Stomach smooth muscle (tissue), 2 donors: ENCODE results near the gene PHACTR2.

Experiments used
- H3K27ac ChIP-seq: one replicate; pipeline ENCODE4 v1.7.0; 2013; ENCODE audit warnings: mild to moderate bottlenecking, low read length, inconsistent platforms
- H3K27me3 ChIP-seq, 2 donors: one replicate each; pipeline ENCODE4 v1.7.0; 2013; ENCODE audit warnings: low read length in 2 of 2; ENCODE audit not compliant: insufficient read depth in 2 of 2, control insufficient read depth in 1 of 2
- H3K36me3 ChIP-seq, 2 donors: one replicate each; pipeline ENCODE4 v1.7.0; 2013; ENCODE audit warnings: low read length in 2 of 2; ENCODE audit not compliant: control insufficient read depth in 2 of 2, insufficient read depth in 2 of 2
- H3K4me1 ChIP-seq: one replicate; pipeline ENCODE4 v1.7.0; 2013; ENCODE audit warnings: low read length; ENCODE audit not compliant: control insufficient read depth, insufficient read depth
- H3K4me3 ChIP-seq, 2 donors: one replicate each; pipeline ENCODE4 v1.7.0; 2013; ENCODE audit warnings: low read length in 2 of 2
- H3K9ac ChIP-seq, 2 donors: one replicate each; pipeline ENCODE4 v1.7.0; 2013; ENCODE audit warnings: low read length in 2 of 2, mild to moderate bottlenecking in 1 of 2
- H3K9me3 ChIP-seq, 2 donors: one replicate each; pipeline ENCODE4 v1.7.0; 2013; ENCODE audit warnings: low read length in 2 of 2; ENCODE audit not compliant: control insufficient read depth in 2 of 2
- donor health status: healthy.
- donor health status: Pancreatic carcinoma.

PHACTR2 gene

DNA sequence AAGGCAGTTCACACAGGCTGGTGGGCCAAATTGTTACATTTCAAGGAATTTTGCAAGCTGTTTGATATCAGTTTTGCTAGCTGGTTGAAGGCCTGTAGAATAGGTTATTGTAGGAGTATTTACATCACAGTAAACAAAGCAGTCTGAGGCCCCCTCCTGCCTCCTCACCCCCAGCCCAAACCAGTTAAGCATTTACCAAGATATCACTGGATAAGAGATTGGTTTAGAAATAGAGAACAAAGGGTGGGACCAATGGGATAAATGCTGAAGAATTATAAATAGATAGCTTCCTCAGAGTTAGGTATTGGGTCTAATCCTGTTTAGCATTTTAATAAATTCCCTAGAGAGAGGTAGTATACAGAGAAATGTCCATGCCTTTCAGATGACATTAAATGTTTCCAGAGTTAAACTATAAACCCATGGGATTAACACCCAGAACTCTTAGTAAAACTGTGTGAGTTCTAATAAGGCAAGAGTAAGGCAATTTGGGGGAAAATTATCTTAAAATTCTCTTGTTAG lies 2.3 kb upstream of the PHACTR2 start:
- Histone ChIP-seq H3K4me1 (peaks cover 13% of the 10 kb centered on the region), H3K9ac (no peak overlapping the region), H3K36me3 (no peaks in the 10 kb centered on the region), H3K9me3 (no peaks in the 10 kb centered on the region), H3K4me3 (no peak overlapping the region), H3K27me3 (no peaks in the 10 kb centered on the region), H3K27ac (peak overlapping the region; percentile 32)

DNA sequence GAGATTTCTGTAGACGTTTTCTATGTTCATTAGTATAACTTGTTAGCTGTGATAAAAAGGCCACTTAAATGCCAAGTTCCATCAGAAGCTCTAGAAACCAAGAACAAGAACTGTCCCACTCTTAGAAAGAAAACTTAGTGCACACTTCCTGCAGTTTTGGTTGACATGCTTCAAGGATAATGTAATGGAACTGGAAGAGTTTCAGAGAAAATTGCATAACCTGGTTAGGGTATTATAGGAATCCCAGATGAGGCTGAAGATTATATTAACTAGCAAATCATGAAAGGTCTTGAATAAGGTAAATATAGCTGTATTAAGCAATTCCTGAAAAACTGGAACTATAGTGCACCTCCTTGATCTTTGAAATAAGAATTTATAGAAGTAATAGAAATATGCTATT lies 1.8 kb upstream of the PHACTR2 start:
- H3K9me3 ChIP-seq = no peaks in the 10 kb centered on the region
- no peak overlapping the region for H3K9ac ChIP-seq
- H3K27ac ChIP-seq = peak overlapping the region; percentile 32
- H3K4me1 ChIP-seq = peaks cover 13% of the 10 kb centered on the region
- no peak overlapping the region for H3K4me3 ChIP-seq
- no peaks in the 10 kb centered on the region for H3K36me3 ChIP-seq
- H3K27me3 ChIP-seq = no peaks in the 10 kb centered on the region

DNA sequence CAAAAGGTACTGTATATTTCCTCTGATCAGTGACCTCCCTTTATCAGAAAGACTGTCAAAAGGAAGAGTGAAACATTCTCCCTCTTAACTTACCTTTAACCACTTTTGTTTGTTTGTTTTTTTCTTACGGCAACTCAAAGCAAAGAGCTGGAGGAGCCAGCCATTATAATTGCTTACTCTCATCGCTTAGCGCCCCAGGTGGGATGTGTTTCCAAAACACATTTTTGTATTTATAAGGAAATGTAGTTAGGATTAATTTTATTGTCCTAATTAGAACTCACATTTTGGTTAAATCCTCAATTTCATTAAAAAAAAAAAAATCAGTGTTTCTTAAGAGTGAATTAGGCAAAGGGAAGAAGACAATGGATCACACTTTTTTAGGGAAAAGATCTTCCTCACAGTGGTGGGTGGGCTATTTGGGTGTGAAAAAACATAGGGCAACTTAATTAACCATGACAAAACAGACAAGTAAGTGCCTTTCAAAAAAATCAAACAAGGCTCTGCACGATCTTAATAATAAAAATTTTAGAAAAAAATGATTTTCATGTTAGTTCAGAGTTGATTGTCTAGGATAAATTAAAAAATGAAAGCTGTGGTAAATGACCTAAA lies 1.2 kb upstream of the PHACTR2 start:
- Histone ChIP-seq H3K27ac (no peak overlapping the region), H3K4me3 (no peak overlapping the region), H3K9ac (no peak overlapping the region), H3K36me3 (no peaks in the 10 kb centered on the region), H3K4me1 (peaks cover 13% of the 10 kb centered on the region), H3K9me3 (no peaks in the 10 kb centered on the region), H3K27me3 (no peaks in the 10 kb centered on the region)

DNA sequence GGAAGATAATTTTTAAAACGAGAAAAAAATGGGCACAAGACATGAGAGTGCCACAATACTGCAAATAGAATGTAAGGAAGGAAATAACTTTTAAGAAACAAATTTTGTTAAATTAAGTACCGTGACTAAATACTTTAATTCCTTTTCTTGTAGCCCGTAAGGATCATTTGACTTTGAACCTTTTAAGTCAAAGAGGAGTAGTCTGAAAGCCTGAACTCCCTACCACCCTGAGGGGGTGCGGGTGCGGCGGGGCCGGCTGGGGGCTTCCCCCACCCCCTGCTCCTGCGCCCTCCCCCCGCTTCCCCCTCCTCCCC lies 231 bp upstream of the PHACTR2 start:
- Histone ChIP-seq H3K27ac (peak overlapping the region; percentile 89), H3K9ac (peak overlapping the region in 1 of 2 donors; percentile 97), H3K4me1 (peaks cover 13% of the 10 kb centered on the region), H3K27me3 (no peaks in the 10 kb centered on the region), H3K4me3 (peak overlapping the region; percentile 75 to 79), H3K36me3 (no peaks in the 10 kb centered on the region), H3K9me3 (peaks cover 0 to 4% of the 10 kb centered on the region in 2 donors)

DNA sequence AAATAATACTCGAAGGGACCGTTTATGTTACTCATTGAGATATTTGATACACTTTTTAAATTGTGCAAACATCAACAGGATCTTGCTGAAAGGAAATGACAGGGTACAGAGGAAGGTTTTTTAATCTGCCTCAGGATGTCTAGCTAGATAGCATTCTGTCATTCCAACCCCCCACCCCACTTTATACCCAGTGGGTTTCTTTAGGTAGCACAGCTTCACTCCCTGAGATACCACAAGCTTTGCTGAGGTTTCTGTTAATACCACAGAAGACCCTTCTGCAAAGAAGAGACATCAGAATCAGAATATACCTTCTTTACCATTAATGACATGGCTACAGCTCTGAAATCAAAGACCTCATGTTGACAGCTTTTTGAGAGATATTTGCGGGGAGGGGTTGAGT lies 1.3 kb downstream of the PHACTR2 start:
- peaks cover 0 to 4% of the 10 kb centered on the region in 2 donors for H3K9me3 ChIP-seq
- H3K4me1 ChIP-seq = peaks cover 13% of the 10 kb centered on the region
- peak overlapping the region; percentile 89 for H3K27ac ChIP-seq
- H3K36me3 ChIP-seq = no peaks in the 10 kb centered on the region
- H3K27me3 ChIP-seq = no peaks in the 10 kb centered on the region
- peak overlapping the region; percentile 75 to 79 for H3K4me3 ChIP-seq
- peak overlapping the region; percentile 85 to 97 for H3K9ac ChIP-seq

DNA sequence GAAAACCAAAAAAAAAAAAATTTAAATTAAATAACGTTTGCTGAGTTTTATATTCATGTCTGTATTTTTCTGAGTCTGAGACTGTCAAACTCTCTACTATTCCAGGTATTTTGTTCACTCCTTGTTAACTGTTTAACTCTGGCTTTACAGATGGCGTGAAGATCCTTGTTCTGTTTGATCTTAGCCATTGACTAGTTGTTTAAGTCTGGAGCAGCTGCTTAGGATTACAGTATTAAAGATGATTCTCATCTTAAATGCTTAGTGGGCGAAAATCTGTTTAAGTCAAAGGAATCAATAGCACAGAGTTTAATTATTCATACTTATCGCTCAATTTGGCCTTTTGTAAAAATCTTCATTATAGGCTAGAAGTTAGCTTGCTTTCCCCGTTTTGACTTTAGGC lies 2.4 kb downstream of the PHACTR2 start:
- H3K27ac ChIP-seq = peak overlapping the region; percentile 89

DNA sequence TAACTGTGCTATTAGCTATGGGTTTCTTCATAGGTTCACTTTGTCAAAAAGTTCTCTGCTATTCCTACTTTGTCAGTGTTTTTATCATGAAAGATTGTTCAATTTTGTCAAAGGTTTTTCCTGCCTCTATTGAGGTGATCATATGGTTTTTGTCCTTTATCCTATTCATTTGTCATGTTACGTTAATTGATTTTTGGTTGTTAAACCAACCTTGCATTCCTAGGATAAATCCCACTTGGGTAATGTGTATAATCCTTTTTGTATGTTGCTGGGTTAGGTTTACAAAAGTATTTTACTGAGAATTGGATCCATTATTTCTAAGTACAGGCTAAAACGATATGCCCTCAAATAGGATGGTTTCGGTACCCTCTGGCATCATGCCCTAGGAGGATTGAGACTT lies 5.0 kb downstream of the PHACTR2 start:
- no peaks in the 10 kb centered on the region for H3K36me3 ChIP-seq
- no peak overlapping the region for H3K9ac ChIP-seq
- no peak overlapping the region for H3K27ac ChIP-seq
- H3K4me3 ChIP-seq = no peak overlapping the region
- H3K27me3 ChIP-seq = no peaks in the 10 kb centered on the region
- peaks cover 2% of the 10 kb centered on the region for H3K4me1 ChIP-seq
- peaks cover 0 to 4% of the 10 kb centered on the region in 2 donors for H3K9me3 ChIP-seq

More for the DNA sequence above, 2.4 kb downstream of the PHACTR2 start:
- no peaks in the 10 kb centered on the region for H3K36me3 ChIP-seq
- H3K4me1 ChIP-seq = peaks cover 4% of the 10 kb centered on the region
- H3K4me3 ChIP-seq = peak overlapping the region; percentile 2 to 79
- H3K9me3 ChIP-seq = peaks cover 0 to 4% of the 10 kb centered on the region in 2 donors
- H3K9ac ChIP-seq = peak overlapping the region in 1 of 2 donors; percentile 97
- H3K27me3 ChIP-seq = no peaks in the 10 kb centered on the region

DNA sequence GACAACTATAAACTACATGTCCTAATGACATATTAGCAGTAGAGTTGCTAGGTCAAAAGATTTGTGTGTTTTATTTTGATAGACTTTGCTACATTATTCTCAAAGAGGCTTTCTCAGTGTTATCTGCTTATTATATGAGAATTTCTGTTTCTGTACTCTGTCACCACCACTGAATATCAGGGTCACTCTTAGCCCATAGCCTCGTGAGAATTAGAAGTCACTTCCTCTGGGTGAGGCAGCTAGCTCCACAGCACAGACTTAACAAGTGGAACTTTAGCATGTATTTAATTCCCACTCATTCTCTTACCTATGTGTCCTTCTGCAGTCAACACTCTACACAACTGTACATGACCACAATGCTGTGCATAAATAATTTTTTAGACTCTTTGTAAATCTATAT lies 6.7 kb downstream of the PHACTR2 start:
- H3K27me3 ChIP-seq = no peaks in the 10 kb centered on the region
- H3K9ac ChIP-seq = no peak overlapping the region
- no peak overlapping the region for H3K4me3 ChIP-seq
- H3K4me1 ChIP-seq = peaks cover 15% of the 10 kb centered on the region
- no peak overlapping the region for H3K27ac ChIP-seq
- H3K9me3 ChIP-seq = peaks cover 0 to 4% of the 10 kb centered on the region in 2 donors
- no peaks in the 10 kb centered on the region for H3K36me3 ChIP-seq

DNA sequence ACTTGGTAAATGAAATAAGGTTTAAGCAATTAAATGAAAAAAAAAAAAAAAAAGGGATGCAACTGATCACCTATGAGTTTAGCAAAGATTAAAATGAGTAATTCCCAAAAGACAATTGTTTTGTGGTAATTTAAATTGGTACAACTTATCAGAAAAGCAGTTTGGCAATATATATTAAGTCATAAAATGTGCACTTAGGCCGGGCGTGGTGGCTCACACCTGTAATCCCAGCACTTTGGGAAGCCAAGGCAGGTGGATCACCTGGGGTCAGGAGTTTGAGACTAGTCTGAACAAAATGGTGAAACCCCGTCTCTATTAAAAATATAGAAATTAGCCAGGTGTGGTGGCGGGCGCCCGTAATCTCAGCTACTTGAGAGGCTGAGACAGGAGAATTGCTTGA lies 7.9 kb downstream of the PHACTR2 start:
- peaks cover 0 to 4% of the 10 kb centered on the region in 2 donors for H3K9me3 ChIP-seq
- H3K27me3 ChIP-seq = no peaks in the 10 kb centered on the region
- no peak overlapping the region for H3K9ac ChIP-seq
- H3K27ac ChIP-seq = no peak overlapping the region
- no peaks in the 10 kb centered on the region for H3K36me3 ChIP-seq
- H3K4me1 ChIP-seq = peaks cover 24% of the 10 kb centered on the region
- H3K4me3 ChIP-seq = no peak overlapping the region

DNA sequence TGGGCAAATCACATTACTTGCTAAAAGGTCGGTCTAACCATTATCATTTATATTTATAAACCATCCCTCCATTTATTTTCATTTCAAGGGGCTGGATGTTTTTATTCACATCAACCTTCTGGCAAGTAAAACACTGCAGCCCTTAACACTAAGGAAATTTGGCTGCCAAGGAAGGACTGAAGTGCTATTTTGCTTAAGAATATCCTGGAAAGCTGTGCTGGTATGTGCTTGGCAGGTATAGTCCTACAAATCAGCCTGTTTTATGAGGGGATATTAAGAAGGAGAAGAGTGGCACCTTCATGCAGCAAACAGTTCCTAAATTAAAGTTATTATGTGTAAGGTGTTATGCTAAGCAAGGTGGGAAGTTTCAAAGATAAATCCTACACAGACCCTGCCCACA lies 9.8 kb downstream of the PHACTR2 start:
- H3K4me3 ChIP-seq = peak overlapping the region; percentile 1 to 10
- no peaks in the 10 kb centered on the region for H3K36me3 ChIP-seq
- no peak overlapping the region for H3K9ac ChIP-seq
- peaks cover 33% of the 10 kb centered on the region for H3K4me1 ChIP-seq
- no peaks in the 10 kb centered on the region for H3K9me3 ChIP-seq
- H3K27me3 ChIP-seq = no peaks in the 10 kb centered on the region
- H3K27ac ChIP-seq = peak overlapping the region; percentile 32

DNA sequence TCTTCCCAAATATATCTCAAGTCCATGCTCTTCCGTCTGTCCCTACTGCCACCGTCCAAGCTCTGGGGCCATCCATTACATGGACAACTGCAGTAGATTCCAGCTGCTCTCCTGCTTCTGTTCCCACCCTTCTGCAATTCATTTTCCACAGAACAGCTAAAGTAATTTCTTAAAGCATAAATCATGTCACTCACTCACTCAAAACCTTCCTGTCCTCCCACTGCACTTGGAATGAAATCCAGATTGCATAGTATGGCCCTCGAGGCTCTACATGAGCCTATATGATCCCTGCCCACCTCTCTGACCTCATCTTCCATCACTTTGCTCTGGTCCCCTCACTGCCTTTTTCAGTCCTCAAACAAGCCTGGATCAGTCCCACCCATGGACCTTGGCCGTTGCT lies 10.9 kb downstream of the PHACTR2 start:
- H3K27ac ChIP-seq = peak overlapping the region; percentile 32
- H3K4me3 ChIP-seq = no peak overlapping the region
- no peaks in the 10 kb centered on the region for H3K27me3 ChIP-seq
- H3K36me3 ChIP-seq = no peaks in the 10 kb centered on the region
- H3K4me1 ChIP-seq = peaks cover 38% of the 10 kb centered on the region
- no peaks in the 10 kb centered on the region for H3K9me3 ChIP-seq
- no peak overlapping the region for H3K9ac ChIP-seq
